Natural killer cell treated with Interleukin-12 subunit alpha and Interleukin-12 subunit beta and Interleukin-15 and Interleukin-18, amount 100 ng/mL, for 72 hours (primary cell): ENCODE measurements around the gene SMIM29. TPM values are rescaled to one million over a fixed set of nuclear protein-coding genes. Genes with fewer than 3 reads are reported as not detected.
"Not testable (repeated sequence)": the region's sequence is repeated elsewhere in the genome, so short reads cannot be mapped to it uniquely, and the experiment has no call there.

Experiments used
- ATAC-seq, 2 donors: fragments of 150-1000 bp; cut with Tn5 transposase in 1 of 2; sonication (Bioruptor Pico), chemical (Tn5 transposase) in 1 of 2; 2 replicates each; pipeline ENCODE4 v1.10.0; 2021
- DNase-seq: peaks from one replicate; pipeline ENCODE4 v3.0.0; 2022; ENCODE audit warnings: low spot score
- H3K27ac Mint-ChIP-seq, 2 donors: 1 replicate in 1 of 2; 2 replicates in 1 of 2; pipeline ENCODE4 v1.8.0; 2022; ENCODE audit warnings: mixed read lengths in 2 of 2, mild to moderate bottlenecking in 1 of 2, moderate library complexity in 1 of 2
- H3K27me3 Mint-ChIP-seq, 2 donors: 1 replicate in 1 of 2; 2 replicates in 1 of 2; pipeline ENCODE4 v1.8.0; 2022; ENCODE audit warnings: mixed read lengths in 2 of 2
- H3K36me3 Mint-ChIP-seq: one replicate; pipeline ENCODE4 v1.8.0; 2022; ENCODE audit warnings: mixed read lengths
- H3K4me1 Mint-ChIP-seq, 2 donors: 1 replicate in 1 of 2; 2 replicates in 1 of 2; pipeline ENCODE4 v1.8.0; 2022; ENCODE audit warnings: low read depth in 2 of 2, mixed read lengths in 2 of 2, mild to moderate bottlenecking in 1 of 2
- H3K4me3 Mint-ChIP-seq: one replicate; pipeline ENCODE4 v1.8.0; 2022; ENCODE audit warnings: mixed read lengths
- H3K9me3 Mint-ChIP-seq: 2 replicates; pipeline ENCODE4 v1.8.0; 2022; ENCODE audit warnings: mixed read lengths
- total RNA-seq, 2 donors: library from RNA; stranded (reverse); gene quantifications; one replicate each; pipeline ENCODE4 v1.2.3, GENCODE V29; 2022

Gene SMIM29
- total RNA-seq, 2 donors from 2014 or later = 15.9 to 20.9 TPM

DNA sequence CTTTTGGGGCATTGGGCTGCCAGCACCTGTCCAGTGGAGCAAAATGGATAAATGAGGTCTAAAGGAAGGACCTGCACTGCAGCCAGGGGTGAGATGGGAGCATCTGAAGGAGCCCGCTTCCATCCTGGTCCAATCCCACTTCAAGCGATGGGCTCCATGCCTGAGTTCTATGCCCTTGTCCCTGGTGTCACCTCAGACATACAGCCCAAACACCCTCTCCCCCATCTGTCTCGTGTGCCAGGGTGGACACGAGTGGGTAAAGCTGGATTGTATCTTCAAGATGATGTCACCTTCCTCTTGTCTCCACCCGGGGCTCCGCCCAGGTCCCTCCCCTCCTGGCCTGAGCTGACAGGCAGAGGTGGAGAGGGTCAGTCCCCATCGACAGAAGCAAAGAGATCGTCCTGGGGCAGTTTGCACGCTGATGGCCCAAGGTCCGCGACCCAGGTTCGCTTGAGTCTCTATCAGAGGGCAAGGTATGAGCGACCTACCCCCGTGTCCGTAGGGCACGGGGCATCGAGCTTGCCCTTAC is 544 bp downstream of the SMIM29 start:
- ATAC-seq (peak; percentile 21 to 44), DNase-seq (no peak)
- Mint-ChIP-seq H3K4me1 (peaks cover 19 to 27% of the 10 kb centered on the region in 2 donors), H3K27me3 (no peaks in the 10 kb centered on the region), H3K9me3 (no peaks in the 10 kb centered on the region), H3K27ac (peak overlapping the region; percentile 78 to 87), H3K36me3 (no peaks in the 10 kb centered on the region), H3K4me3 (peak overlapping the region; percentile 91)

DNA sequence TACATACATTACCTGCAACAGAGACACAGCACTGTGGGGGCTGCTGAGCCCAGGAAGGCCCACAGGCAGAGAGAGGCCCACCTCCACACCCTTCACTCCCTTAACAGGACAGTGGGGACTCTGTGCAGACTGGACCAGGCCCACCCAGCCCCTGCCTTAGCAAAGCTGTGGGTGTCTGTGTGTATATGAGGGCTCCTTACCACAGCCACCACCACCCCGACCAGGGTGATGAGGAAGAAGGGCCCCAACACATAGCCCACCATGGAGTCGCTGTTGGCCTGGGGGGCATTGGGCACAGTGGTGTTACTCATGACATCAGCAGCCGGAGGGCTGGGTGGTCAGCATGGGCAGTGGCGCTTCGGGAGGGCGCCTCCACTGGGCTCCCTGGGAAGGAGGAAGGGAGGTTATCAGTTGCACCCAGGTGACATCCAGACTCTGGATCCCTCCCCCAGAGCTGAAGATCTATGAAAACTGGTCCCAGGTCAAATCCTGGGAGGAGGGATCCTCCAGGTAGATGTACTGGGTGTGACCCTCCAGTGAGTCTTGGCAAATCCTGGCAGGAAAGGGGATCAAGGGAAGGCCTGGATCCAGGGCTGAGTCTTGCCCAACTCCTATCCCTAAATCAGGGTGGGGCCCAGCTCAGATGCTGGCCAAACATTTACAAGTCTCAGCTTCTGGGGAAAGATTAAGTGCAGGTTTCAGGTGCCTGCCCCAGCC is 1.2 kb downstream of the SMIM29 start:
- Mint-ChIP-seq H3K4me3 (peak overlapping the region; percentile 91), H3K27me3 (no peaks in the 10 kb centered on the region), H3K27ac (peak overlapping the region; percentile 78 to 87), H3K4me1 (peaks cover 25 to 33% of the 10 kb centered on the region in 2 donors), H3K9me3 (no peaks in the 10 kb centered on the region), H3K36me3 (no peaks in the 10 kb centered on the region)
- ATAC-seq (no peak), DNase-seq (no peak)

DNA sequence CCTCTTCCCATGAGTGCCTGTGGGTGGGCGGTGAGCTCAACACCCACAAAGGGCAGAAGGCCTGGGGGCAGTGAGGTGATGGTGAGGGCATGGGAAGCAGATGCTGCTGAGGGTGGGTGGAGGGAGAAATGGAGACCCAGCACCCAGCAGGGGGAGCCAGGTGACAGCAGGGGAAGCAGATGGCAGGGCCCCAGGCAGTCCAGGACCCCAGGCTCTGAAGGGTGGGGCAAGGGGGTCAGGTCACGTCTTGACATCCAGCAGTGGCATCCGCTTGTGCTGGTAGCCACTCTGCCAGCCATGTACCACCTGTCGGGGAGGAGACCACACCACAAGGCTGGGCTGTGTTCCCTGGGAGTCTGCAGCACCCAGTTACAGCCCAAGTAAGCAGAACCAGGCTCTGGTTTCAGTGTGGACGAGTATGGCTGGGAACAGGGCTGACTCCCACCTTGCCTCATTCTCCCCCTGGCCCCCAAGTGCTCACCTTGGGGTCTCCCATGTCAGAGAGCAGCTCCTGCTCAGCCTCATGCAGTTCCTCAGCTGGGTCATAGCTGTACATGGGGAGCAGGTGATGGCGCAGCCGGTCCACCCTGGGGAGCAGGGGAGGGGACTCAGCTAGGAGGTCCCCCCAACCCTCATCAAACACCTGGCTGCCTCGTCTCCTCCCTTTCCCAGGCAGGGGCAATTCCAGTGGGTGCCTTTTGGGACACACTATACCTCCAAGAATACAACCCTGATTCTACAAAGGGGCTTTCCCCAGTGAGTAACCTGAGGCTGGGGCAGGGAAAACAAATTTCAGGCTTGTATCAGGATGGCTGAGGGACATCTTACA is 2.0 kb downstream of the SMIM29 start:
- no peak for DNase-seq
- Mint-ChIP-seq H3K27me3 (no peaks in the 10 kb centered on the region), H3K27ac (peak overlapping the region in 1 of 2 donors; percentile 78), H3K4me3 (peak overlapping the region; percentile 91), H3K36me3 (no peaks in the 10 kb centered on the region), H3K9me3 (no peaks in the 10 kb centered on the region), H3K4me1 (peaks cover 25 to 38% of the 10 kb centered on the region in 2 donors)
- ATAC-seq = no peak

DNA sequence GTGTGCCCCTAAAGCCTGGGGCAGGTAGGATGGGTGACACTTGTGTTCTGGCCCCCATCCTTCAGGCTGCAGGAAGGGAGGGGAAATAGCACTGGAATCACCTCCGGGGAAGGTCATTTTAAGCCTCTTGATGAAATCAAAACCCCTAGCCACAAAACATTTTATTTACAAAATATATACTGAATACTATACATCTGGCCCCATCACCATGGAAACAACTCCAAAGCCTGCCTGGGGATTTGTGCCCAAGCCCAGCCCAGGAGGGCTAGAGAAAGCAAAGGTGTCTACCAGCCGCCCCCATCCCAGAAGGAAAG is 2.6 kb downstream of the SMIM29 start:
- Mint-ChIP-seq H3K36me3 (no peaks in the 10 kb centered on the region), H3K27me3 (no peaks in the 10 kb centered on the region), H3K9me3 (no peaks in the 10 kb centered on the region), H3K4me1 (peaks cover 25 to 38% of the 10 kb centered on the region in 2 donors), H3K27ac (peak overlapping the region in 1 of 2 donors; percentile 62), H3K4me3 (no peak overlapping the region)
- ATAC-seq = no peak
- no peak for DNase-seq

DNA sequence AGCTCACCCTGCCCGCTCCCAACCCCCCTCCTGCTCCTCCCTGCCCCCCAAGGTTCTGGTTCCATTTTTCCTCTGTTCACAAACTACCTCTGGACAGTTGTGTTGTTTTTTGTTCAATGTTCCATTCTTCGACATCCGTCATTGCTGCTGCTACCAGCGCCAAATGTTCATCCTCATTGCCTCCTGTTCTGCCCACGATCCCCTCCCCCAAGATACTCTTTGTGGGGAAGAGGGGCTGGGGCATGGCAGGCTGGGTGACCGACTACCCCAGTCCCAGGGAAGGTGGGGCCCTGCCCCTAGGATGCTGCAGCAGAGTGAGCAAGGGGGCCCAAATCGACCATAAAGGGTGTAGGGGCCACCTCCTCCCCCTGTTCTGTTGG is 3.1 kb downstream of the SMIM29 start:
- not testable (repeated sequence) for H3K9me3 Mint-ChIP-seq, H3K27me3 Mint-ChIP-seq, H3K4me3 Mint-ChIP-seq, ATAC-seq, H3K36me3 Mint-ChIP-seq, DNase-seq
- H3K27ac Mint-ChIP-seq = peak overlapping the region in 1 of 2 donors; percentile 62
- peaks cover 25 to 38% of the 10 kb centered on the region in 2 donors for H3K4me1 Mint-ChIP-seq

DNA sequence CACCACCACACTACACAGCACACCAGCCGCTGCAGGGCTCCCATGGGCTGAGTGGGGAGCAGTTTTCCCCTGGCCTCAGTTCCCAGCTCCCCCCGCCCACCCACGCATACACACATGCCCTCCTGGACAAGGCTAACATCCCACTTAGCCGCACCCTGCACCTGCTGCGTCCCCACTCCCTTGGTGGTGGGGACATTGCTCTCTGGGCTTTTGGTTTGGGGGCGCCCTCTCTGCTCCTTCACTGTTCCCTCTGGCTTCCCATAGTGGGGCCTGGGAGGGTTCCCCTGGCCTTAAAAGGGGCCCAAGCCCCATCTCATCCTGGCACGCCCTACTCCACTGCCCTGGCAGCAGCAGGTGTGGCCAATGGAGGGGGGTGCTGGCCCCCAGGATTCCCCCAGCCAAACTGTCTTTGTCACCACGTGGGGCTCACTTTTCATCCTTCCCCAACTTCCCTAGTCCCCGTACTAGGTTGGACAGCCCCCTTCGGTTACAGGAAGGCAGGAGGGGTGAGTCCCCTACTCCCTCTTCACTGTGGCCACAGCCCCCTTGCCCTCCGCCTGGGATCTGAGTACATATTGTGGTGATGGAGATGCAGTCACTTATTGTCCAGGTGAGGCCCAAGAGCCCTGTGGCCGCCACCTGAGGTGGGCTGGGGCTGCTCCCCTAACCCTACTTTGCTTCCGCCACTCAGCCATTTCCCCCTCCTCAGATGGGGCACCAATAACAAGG is 3.6 kb downstream of the SMIM29 start:
- H3K4me3 Mint-ChIP-seq, H3K27me3 Mint-ChIP-seq, H3K9me3 Mint-ChIP-seq, ATAC-seq, H3K36me3 Mint-ChIP-seq, DNase-seq: not testable (repeated sequence)
- Mint-ChIP-seq H3K4me1 (peaks cover 25 to 38% of the 10 kb centered on the region in 2 donors), H3K27ac (peak overlapping the region in 1 of 2 donors; percentile 62)

DNA sequence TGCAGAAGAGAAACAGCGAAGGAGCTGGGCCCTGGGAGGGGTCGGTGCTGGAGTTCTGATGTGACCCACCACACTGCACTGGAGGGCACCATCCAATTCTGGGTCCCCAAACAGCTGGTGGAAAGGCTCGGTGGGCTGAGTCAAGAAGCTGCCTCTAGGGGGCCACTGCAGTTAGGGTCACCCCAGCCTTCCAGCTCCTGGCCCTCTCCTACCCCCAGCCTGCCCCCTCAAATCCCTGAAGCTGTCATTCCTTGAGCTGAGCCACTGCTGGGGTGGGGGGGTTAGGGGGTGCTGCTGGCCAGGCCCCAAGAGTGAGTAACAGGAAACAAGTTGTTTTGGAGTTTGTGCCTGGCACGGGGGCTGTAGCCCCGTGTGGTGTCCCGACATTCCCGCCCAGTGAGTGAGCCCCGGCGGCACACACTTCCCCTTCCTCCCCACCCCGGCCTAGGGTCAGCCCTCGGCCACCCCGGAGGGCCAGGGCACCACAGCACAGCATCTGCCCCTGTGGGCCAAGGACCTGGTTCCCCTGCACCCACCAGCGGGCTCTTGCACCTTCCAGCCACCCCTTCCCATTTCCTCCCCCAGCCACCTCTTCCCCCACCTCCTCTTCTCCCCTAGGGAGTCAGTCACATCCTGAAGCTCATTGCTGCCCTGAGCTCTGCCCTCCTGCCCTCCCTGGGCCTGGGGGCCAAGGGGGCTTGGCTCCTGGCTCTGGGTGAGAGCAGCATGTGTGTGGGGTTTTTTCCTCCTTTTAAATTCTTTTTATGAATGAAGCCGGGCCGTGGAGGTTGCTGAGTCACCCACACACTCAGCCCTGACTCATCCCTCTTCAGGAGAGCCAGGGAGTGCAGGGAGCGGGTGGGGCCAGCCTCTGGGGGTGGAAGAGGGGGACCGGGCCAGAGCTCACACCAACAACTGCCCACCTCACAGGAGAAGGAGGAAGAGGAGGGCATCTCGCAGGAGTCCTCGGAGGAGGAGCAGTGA is 4.6 kb downstream of the SMIM29 start:
- peaks cover 25 to 40% of the 10 kb centered on the region in 2 donors for H3K4me1 Mint-ChIP-seq
- no peaks in the 10 kb centered on the region for H3K36me3 Mint-ChIP-seq
- peak; percentile 71 for DNase-seq
- H3K27ac Mint-ChIP-seq = peak overlapping the region in 1 of 2 donors; percentile 64
- ATAC-seq = peak in 1 of 2 donors; percentile 18
- no peaks in the 10 kb centered on the region for H3K9me3 Mint-ChIP-seq
- no peak overlapping the region for H3K4me3 Mint-ChIP-seq
- H3K27me3 Mint-ChIP-seq = no peaks in the 10 kb centered on the region

DNA sequence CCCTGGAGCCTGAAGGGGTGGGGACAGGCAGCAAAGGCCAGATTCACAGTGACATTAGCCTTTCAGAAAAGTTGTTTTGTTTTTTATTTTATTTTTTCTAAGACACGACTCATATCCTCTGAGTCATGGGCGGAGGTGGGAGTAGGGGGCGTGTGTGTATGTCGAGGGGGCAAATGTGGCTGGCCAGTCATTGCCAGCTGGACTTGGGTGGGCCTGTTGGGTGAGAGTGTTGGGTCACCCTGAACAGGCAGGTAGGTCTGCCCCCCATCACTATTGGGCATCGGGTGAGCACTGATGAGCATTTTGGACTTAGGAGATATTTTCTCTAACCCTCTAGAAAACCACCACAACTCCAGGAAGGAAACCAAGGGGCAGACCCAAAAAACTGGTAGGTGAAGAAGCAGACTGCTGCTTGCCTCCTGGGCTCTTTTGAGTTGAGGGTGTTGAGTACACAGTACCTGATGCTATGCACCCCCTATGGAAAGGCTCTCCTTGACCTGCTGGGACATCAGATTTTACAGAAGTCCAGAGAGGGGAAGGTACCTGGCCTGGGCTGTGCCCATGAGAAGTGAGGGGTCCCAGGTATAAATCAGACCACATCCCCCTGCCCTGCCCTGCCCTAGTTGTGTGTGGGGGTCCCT is 5.6 kb downstream of the SMIM29 start:
- no peak for DNase-seq
- ATAC-seq = no peak
- Mint-ChIP-seq H3K27ac (peak overlapping the region; percentile 64 to 74), H3K36me3 (no peaks in the 10 kb centered on the region), H3K9me3 (no peaks in the 10 kb centered on the region), H3K27me3 (no peaks in the 10 kb centered on the region), H3K4me1 (peaks cover 23 to 40% of the 10 kb centered on the region in 2 donors), H3K4me3 (no peak overlapping the region)

DNA sequence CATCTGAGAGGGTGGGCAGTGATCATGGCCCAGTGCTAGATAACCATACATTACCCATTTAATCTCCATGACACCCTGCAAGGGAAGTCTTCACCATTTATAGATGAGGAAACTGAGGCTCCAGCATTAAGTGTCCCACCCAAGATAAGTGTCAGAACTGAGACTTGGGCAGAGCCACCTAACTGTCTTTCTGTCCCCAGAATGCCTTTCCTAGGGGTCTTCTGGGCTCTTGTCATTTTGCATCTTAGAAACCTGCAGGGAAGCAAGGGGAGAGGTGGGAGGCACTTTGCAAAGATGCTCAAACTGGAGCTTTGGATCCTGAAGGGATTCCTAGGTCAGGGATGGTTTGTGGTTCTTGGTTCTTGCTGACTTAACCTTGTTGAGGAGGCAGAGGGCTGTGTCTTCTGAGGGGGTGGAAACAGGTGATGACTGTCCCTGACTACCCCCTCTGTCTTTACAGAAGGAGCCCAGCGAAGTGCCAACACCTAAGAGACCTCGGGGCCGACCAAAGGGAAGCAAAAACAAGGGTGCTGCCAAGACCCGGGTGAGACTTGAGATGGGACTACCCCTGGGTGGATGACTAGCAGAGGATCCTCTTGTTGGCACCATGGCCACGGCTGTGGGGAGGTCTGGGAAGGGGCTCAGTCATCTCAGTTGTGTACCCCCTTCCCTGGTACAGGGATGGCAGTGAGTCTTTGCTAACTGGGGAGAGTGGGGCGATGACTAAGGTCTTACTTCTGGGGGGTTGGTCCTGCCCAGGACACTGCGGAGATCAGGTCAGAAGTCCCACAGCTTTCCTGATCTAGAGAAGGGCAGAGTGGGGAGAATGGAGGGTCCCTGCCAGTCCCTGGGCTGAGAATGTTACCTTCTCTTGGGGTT is 6.3 kb downstream of the SMIM29 start:
- H3K4me3 Mint-ChIP-seq = no peak overlapping the region

DNA sequence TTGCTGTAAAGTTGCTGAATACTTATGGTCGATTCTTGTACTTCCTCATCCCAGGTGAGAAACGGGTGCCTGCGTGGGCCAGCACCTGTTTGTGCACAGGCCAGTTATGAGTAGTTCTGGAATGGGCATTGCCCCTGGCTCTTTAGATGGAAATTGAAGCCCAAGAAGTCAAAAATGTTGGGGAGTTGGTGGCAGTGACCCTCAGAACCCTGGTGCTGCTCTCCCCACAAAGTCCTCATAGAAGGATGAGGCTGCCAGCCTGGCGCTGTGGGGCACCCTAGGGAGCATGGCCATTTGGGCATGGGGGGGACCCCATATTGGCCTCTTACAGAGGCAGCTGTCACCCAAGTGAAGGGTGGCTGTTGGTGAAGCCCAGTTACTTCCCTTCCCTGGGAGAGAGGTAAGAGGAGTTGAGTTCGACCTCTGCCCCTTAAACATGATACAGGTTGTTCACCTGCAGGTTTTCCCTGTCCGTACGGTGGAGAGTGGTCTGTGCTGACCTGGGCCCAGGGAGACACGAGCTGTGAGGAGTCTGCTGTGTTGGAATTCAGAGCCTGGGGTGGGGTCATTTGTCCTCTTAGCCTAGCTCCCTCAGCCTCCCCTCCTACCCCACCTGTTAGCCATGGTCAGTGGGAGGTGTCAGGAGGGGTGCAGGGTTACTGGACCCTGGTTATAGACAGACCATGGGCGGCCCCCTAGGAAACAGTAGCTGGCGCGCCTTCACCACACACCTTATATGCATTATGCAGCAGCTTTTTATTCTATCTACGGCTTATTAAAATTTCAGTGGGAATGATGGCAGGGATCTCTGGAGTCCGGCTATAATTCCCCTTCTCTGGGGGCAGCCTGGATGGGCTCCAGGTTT is 7.2 kb downstream of the SMIM29 start:
- DNase-seq = no peak
- H3K9me3 Mint-ChIP-seq = no peaks in the 10 kb centered on the region
- no peak overlapping the region for H3K4me3 Mint-ChIP-seq
- H3K4me1 Mint-ChIP-seq = peaks cover 18 to 32% of the 10 kb centered on the region in 2 donors
- no peaks in the 10 kb centered on the region for H3K27me3 Mint-ChIP-seq
- no peaks in the 10 kb centered on the region for H3K36me3 Mint-ChIP-seq
- H3K27ac Mint-ChIP-seq = peak overlapping the region in 1 of 2 donors; percentile 64
- ATAC-seq = no peak

More for the DNA sequence above, 6.3 kb downstream of the SMIM29 start:
- H3K27ac Mint-ChIP-seq = peak overlapping the region; percentile 64 to 74
- no peak for DNase-seq
- no peaks in the 10 kb centered on the region for H3K9me3 Mint-ChIP-seq
- ATAC-seq = no peak
- H3K36me3 Mint-ChIP-seq = no peaks in the 10 kb centered on the region
- no peaks in the 10 kb centered on the region for H3K27me3 Mint-ChIP-seq
- H3K4me1 Mint-ChIP-seq = peaks cover 18 to 36% of the 10 kb centered on the region in 2 donors
